ENCODE measurements around the gene CCNA1. TPM values are rescaled to one million over a fixed set of nuclear protein-coding genes. Genes with fewer than 3 reads are reported as not detected.

Gene CCNA1
- total RNA-seq (2021; ENCODE audit: unreplicated experiment) (not detected), Bru-seq, nascent RNA (percentile 11 among the genes with signal in this experiment), BruChase-seq, experiment 1, labeled RNA remaining after a 2-hour chase (not detected), BruChase-seq, experiment 2, labeled RNA remaining after a 6-hour chase (percentile 12 among the genes with signal in this experiment)
- polyA plus RNA-seq (2012; ENCODE audit: insufficient read length): not detected
- long read RNA-seq: 0 reads

DNA sequence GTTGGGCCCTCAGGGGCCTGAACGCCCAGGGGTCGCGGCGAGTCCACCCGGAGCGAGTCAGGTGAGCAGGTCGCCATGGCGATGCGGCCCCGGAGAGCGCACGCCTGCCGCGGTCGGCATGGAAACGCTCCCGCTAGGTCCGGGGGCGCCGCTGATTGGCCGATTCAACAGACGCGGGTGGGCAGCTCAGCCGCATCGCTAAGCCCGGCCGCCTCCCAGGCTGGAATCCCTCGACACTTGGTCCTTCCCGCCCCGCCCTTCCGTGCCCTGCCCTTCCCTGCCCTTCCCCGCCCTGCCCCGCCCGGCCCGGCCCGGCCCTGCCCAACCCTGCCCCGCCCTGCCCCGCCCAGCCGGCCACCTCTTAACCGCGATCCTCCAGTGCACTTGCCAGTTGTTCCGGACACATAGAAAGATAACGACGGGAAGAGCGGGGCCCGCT lies at the start of gene CCNA1:
CCNA1 (plus strand) TSS at position 390 of the 439 bp plus-strand sequence. CDS start 562 bp downstream, outside the sequence.
- CTCF ChIA-PET: interaction anchor here (0.9 kb wide), 1 partner anchor 22 kb away, joined by 17 read pairs; no protein-coding TSS in a partner anchor
- Histone ChIP-seq H3K4me3 (ENCODE audit: low read depth in 2 of 2, low read length in 2 of 2) (peak within 1 kb of the TSS in 1 of 2 experiments; percentile 16; a peak in 2 of 4 replicates), H3K9me3 (ENCODE audit: control insufficient read depth, insufficient read depth, low read depth, low read length) (no peaks in the 10 kb centered on the region), H3K27ac (ENCODE audit: low read length) (no peak within 1 kb of the TSS), H3K36me3 (ENCODE audit: control insufficient read depth, insufficient read depth, low read length) (no peaks in the 10 kb centered on the region), H3K4me1 (ENCODE audit: control insufficient read depth, insufficient read depth, low read length) (no peaks in the 10 kb centered on the region), H3K27me3 (ENCODE audit: control insufficient read depth, insufficient read depth, low read length) (no peaks in the 10 kb centered on the region)
- POLR2A ChIA-PET: interaction anchor here (0.6 kb wide), 1 partner anchor 24 kb away, joined by 3 read pairs; no protein-coding TSS in a partner anchor
- intact Hi-C loops (cut with micrococcal nuclease; ENCODE audit: unreplicated experiment): no loop called here
- DNase-seq (ENCODE audit: low read depth, low spot score): no peak
- 0 out of 2 replicates have a peak, but pooled peaks have one; percentile 42 for ATAC-seq
- no TSS peak for BruUV-seq (replicated peaks)
- in situ Hi-C loops (cut with HindIII; ENCODE audit: low pct_unique_long_range_greater_than_20kb, low sequenced_read_pairs): no loop called here
- no peak for TF ChIP-seq POLR2AphosphoS5 (IDR thresholded peaks at IDR 0.05; ENCODE audit: low read depth, low read length)
- TF ChIP-seq TCF7L2 (IDR thresholded peaks at IDR 0.05; ENCODE audit: low read depth, low read length): no peak
- TF ChIP-seq, protein P1, sequence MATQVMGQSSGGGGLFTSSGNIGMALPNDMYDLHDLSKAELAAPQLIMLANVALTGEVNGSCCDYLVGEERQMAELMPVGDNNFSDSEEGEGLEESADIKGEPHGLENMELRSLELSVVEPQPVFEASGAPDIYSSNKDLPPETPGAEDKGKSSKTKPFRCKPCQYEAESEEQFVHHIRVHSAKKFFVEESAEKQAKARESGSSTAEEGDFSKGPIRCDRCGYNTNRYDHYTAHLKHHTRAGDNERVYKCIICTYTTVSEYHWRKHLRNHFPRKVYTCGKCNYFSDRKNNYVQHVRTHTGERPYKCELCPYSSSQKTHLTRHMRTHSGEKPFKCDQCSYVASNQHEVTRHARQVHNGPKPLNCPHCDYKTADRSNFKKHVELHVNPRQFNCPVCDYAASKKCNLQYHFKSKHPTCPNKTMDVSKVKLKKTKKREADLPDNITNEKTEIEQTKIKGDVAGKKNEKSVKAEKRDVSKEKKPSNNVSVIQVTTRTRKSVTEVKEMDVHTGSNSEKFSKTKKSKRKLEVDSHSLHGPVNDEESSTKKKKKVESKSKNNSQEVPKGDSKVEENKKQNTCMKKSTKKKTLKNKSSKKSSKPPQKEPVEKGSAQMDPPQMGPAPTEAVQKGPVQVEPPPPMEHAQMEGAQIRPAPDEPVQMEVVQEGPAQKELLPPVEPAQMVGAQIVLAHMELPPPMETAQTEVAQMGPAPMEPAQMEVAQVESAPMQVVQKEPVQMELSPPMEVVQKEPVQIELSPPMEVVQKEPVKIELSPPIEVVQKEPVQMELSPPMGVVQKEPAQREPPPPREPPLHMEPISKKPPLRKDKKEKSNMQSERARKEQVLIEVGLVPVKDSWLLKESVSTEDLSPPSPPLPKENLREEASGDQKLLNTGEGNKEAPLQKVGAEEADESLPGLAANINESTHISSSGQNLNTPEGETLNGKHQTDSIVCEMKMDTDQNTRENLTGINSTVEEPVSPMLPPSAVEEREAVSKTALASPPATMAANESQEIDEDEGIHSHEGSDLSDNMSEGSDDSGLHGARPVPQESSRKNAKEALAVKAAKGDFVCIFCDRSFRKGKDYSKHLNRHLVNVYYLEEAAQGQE (IDR thresholded peaks at IDR 0.05; ENCODE audit: insufficient read depth in 1 of 2, low read depth in 2 of 2, low read length in 1 of 2): no peak
- no peak for TF ChIP-seq SIN3A (IDR thresholded peaks at IDR 0.05; ENCODE audit: borderline replicate concordance, insufficient read depth, low read depth, low read length)
- TF ChIP-seq CTCF (IDR thresholded peaks at IDR 0.05): no peak

GRCh38 chr13:36385489-36385888 lies 46.8 kb upstream of the CCNA1 start:
- intact Hi-C loops (cut with micrococcal nuclease; ENCODE audit: unreplicated experiment): no loop called here
- Histone ChIP-seq H3K27ac (ENCODE audit: low read length) (no peak overlapping the region), H3K36me3 (ENCODE audit: control insufficient read depth, insufficient read depth, low read length) (no peaks in the 10 kb centered on the region), H3K4me1 (ENCODE audit: control insufficient read depth, insufficient read depth, low read length) (no peaks in the 10 kb centered on the region), H3K27me3 (ENCODE audit: control insufficient read depth, insufficient read depth, low read length) (no peaks in the 10 kb centered on the region), H3K4me3 (ENCODE audit: low read depth in 2 of 2, low read length in 2 of 2) (no peak overlapping the region), H3K9me3 (ENCODE audit: control insufficient read depth, insufficient read depth, low read depth, low read length) (no peaks in the 10 kb centered on the region)
- ATAC-seq: no peak
- in situ Hi-C loops (cut with HindIII; ENCODE audit: low pct_unique_long_range_greater_than_20kb, low sequenced_read_pairs): no loop called here
- ChIA-PET CTCF (no interaction called here), POLR2A (interaction anchor here (0.7 kb wide), 1 partner anchor 7 kb away, joined by 7 read pairs; no protein-coding TSS in a partner anchor)
- no TSS peak for BruUV-seq (replicated peaks)
- no peak for TF ChIP-seq CTCF (IDR thresholded peaks at IDR 0.05)
- TF ChIP-seq TCF7L2 (IDR thresholded peaks at IDR 0.05; ENCODE audit: low read depth, low read length): no peak
- no peak for TF ChIP-seq POLR2AphosphoS5 (IDR thresholded peaks at IDR 0.05; ENCODE audit: low read depth, low read length)
- no peak for TF ChIP-seq SIN3A (IDR thresholded peaks at IDR 0.05; ENCODE audit: borderline replicate concordance, insufficient read depth, low read depth, low read length)
- TF ChIP-seq, protein P1 (IDR thresholded peaks at IDR 0.05; ENCODE audit: insufficient read depth in 1 of 2, low read depth in 2 of 2, low read length in 1 of 2): no peak
- no peak for DNase-seq (ENCODE audit: low read depth, low spot score)

Data from Panc1 (cell line).